Nephron (organoid): ENCODE results near the gene TMEM63B.

Source experiments
- H3K27ac Mint-ChIP-seq, 3 experiments: 2 replicates each; pipeline ENCODE4 v1.8.0; 2020; ENCODE audit warnings: mixed read lengths in 3 of 3, mild to moderate bottlenecking in 2 of 3, moderate library complexity in 1 of 3
- H3K27me3 Mint-ChIP-seq: 2 replicates; pipeline ENCODE4 v1.8.0; 2021; ENCODE audit warnings: low read depth, mild to moderate bottlenecking, moderate library complexity, mixed read lengths
- H3K36me3 Mint-ChIP-seq: 2 replicates; pipeline ENCODE4 v1.8.0; 2020; ENCODE audit warnings: low read depth, mixed read lengths
- H3K4me1 Mint-ChIP-seq: 2 replicates; pipeline ENCODE4 v1.8.0; 2020; ENCODE audit warnings: mixed read lengths
- H3K4me3 Mint-ChIP-seq, 3 experiments: 2 replicates each; pipeline ENCODE4 v1.8.0; 2020; ENCODE audit warnings: mild to moderate bottlenecking in 3 of 3, mixed read lengths in 3 of 3, moderate library complexity in 2 of 3
- H3K9me3 Mint-ChIP-seq: 2 replicates; pipeline ENCODE4 v1.8.0; 2020; ENCODE audit warnings: mixed read lengths
- TF ChIP-seq, protein P1 (sequence below), 3 experiments: fragments of 200-600 bp; sonication (generic); IDR thresholded peaks; one replicate each; pipeline ENCODE4 v1.5.0; 2021; ENCODE audit warnings: antibody characterized with exemption in 3 of 3; ENCODE audit not compliant: unreplicated experiment in 3 of 3

Gene TMEM63B

DNA sequence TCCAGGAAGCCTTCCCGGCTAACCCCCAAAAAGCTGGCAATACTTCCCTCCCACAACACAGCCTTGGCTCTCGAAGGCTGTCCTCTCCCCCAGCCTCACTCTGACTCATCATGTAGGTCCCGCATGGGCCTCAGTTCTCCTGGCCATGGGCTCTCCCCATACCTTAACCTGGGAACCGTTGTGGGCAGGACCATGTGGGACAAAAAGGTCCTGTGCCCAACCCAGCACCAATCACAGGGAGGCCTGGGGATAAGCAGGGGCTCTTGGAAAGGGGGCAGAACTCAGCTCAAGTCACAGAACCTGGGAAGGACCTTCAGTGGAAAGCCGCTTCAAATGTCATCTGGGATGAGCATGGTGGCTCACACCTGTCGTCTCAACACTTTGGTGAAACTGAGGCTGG is 45.6 kb upstream of the TMEM63B start:
- Mint-ChIP-seq H3K4me1 (peaks cover 25% of the 10 kb centered on the region), H3K27ac (no peak overlapping the region), H3K9me3 (no peaks in the 10 kb centered on the region), H3K4me3 (no peak overlapping the region), H3K27me3 (no peaks in the 10 kb centered on the region), H3K36me3 (no peaks in the 10 kb centered on the region)
- TF ChIP-seq, protein P1, sequence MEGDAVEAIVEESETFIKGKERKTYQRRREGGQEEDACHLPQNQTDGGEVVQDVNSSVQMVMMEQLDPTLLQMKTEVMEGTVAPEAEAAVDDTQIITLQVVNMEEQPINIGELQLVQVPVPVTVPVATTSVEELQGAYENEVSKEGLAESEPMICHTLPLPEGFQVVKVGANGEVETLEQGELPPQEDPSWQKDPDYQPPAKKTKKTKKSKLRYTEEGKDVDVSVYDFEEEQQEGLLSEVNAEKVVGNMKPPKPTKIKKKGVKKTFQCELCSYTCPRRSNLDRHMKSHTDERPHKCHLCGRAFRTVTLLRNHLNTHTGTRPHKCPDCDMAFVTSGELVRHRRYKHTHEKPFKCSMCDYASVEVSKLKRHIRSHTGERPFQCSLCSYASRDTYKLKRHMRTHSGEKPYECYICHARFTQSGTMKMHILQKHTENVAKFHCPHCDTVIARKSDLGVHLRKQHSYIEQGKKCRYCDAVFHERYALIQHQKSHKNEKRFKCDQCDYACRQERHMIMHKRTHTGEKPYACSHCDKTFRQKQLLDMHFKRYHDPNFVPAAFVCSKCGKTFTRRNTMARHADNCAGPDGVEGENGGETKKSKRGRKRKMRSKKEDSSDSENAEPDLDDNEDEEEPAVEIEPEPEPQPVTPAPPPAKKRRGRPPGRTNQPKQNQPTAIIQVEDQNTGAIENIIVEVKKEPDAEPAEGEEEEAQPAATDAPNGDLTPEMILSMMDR (IDR thresholded peaks at IDR 0.05; ENCODE audit: unreplicated experiment in 3 of 3) = no peak

DNA sequence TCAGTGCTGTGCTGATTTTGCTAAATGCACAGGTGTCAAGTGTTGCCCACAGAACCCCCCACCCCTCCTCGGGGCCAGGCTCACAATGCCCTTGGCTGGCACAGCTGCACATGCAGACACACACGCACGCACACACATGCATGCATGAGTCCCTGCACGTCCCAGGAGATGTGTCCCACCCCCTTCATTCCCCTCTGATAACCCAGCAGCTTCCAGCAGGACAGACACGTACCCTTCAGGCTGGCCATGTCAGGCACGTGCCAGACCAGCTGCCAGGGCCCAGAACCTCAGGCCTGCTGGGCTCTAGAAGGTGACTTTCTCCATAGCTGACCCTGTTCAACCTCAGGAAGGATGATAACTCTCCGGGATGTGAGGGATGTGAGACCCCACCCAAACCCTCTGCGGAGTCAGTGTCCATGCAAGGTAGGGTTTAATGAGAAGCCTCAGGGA is 44.5 kb upstream of the TMEM63B start:
- Mint-ChIP-seq H3K9me3 (no peaks in the 10 kb centered on the region), H3K36me3 (no peaks in the 10 kb centered on the region), H3K4me1 (peaks cover 22% of the 10 kb centered on the region), H3K27ac (no peak overlapping the region), H3K4me3 (no peak overlapping the region), H3K27me3 (no peaks in the 10 kb centered on the region)
- TF ChIP-seq, protein P1 (IDR thresholded peaks at IDR 0.05; ENCODE audit: unreplicated experiment in 3 of 3) = no peak

DNA sequence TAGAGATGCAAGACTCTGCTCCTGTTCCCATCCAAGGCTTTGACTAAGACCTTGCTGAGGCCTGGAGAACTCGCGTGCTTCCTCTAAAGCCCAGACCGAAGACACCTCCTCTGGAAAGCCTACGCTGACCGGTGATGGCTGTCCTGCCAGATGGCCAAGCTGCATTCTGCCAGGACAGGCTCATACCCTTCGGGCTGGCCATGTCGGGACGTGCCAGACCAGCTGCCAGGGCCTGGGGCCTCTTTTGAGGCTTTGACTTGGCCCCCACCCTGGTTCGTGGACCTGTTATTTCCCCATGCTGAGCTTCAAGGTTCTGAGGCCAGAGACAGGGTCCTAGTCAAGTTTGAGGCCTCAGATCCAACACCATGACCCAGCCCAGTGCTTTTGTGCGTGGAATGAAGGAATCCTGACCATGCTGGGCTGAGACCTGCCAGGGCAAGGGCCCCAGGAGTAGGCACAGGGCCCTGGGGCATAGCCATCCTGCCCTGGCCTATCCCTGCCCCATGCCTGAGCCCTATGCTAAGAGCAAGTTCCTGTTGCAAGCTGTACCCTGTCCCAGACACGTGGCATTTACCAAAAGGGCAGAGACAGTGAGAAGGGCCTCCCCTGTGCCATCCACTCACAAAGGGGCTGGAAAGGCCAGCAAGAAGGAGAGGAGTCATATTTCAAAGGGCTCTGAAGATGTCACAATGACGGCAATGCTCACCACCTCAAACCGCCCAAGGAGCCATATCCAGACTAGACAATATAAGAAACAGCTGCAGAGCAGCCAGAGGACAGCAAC is 42.9 kb upstream of the TMEM63B start:
- Mint-ChIP-seq H3K9me3 (no peaks in the 10 kb centered on the region), H3K27me3 (no peaks in the 10 kb centered on the region), H3K36me3 (no peaks in the 10 kb centered on the region), H3K27ac (peak overlapping the region; percentile 1 to 46 (median 2)), H3K4me1 (peaks cover 11% of the 10 kb centered on the region), H3K4me3 (no peak overlapping the region)
- TF ChIP-seq, protein P1 (IDR thresholded peaks at IDR 0.05; ENCODE audit: unreplicated experiment in 3 of 3) = no peak

DNA sequence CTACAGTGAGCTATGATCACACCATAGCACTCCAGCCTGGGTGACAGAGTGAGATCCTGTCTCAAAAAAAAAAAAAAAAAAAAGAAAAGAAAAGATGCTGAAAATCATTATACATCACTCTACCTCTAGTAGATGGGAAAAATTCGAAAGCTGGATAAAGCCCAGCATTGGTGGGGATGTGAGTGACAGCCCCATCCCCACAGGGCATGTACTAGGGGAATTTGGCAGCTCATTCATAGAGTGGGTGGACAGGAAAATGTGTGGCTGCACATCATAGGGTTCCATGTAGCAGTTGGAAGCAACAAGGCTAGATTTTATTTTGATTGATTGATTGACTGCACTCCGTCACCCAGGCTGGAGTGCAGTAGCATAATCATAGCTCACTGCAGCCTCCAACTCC is 42.1 kb upstream of the TMEM63B start:
- no peaks in the 10 kb centered on the region for H3K27me3 Mint-ChIP-seq
- H3K4me3 Mint-ChIP-seq = no peak overlapping the region
- peak overlapping the region in 1 of 3 experiments; percentile 46 for H3K27ac Mint-ChIP-seq
- H3K36me3 Mint-ChIP-seq = no peaks in the 10 kb centered on the region
- no peaks in the 10 kb centered on the region for H3K9me3 Mint-ChIP-seq
- TF ChIP-seq, protein P1 (IDR thresholded peaks at IDR 0.05; ENCODE audit: unreplicated experiment in 3 of 3) = no peak
- peaks cover 11% of the 10 kb centered on the region for H3K4me1 Mint-ChIP-seq

DNA sequence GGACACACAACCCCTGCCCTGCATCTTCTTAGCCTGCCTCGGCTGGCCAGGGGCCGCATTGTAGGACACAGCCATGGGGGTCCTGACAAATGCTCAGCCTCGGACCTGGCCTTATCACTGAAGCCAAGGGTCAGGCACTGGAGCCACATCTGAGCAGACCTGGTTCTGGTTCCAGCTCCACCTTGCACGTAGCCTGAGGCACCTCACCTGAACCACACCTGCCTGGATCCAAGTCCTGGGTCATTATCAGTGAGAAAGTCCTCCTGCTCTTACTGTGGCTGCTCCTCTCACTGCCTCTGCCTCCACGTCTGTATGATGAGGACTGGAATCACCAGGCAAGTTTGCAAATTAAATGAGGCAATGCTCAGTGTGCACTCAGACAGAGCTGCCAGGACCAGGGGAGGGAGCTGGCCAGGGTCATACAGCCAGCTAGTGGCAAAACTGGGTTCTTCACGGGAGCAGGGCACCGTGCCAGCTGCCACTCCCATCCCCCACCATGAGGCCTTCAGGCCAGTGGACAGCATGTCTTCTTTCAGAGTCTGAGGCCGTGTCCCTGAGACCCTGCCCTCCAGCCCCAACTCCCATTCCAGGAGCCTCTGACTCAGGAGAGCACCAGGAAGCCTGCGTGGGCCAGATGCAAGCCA is 40.3 kb upstream of the TMEM63B start:
- TF ChIP-seq, protein P1 (IDR thresholded peaks at IDR 0.05; ENCODE audit: unreplicated experiment in 3 of 3) = no peak
- H3K4me1 Mint-ChIP-seq = peaks cover 10% of the 10 kb centered on the region
- H3K9me3 Mint-ChIP-seq = no peaks in the 10 kb centered on the region
- no peak overlapping the region for H3K27ac Mint-ChIP-seq
- peaks cover 5% of the 10 kb centered on the region for H3K36me3 Mint-ChIP-seq
- H3K27me3 Mint-ChIP-seq = no peaks in the 10 kb centered on the region
- no peak overlapping the region for H3K4me3 Mint-ChIP-seq
